Measurements from ENCODE around the gene PREX1. TPM values are rescaled to one million over a fixed set of nuclear protein-coding genes. Genes with fewer than 3 reads are reported as not detected.

The PREX1 gene
- total and polyA plus RNA-seq, 7 experiments from 2014 or later = 2.9 to 143 (median 48.6) TPM

DNA sequence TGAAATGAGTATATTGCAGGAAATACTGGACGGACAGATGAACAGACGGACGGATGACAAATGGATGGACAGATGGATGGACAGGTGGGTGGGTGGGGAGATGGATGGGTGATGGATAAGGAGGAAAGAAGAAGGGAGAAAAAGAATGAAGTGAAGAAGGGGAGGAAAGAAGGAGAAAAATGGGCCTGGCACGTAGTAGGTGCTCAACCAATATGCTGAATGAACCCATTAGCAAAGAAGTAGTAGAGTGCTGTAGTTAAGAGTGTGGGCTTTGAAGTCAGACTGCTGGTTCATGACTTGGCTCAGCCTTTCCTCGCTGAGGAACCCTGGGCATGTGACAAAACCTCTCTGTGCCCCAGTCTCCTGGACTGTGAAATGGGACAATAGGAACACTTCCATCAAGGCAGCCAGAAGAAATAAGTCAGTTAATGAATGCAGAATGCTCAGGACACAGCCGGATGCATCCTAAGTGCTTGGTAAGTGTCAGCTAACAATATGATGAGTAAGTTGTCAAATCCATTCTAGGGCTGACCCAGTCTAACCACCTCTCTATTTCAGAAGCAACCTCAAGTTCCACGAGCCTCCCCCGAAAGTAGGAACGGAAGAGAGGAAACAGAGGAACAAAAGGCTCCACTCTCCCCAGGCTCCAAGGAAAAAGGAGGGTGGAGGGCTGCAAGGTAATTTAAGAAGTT lies 37.9 kb downstream of the PREX1 start:
- Histone ChIP-seq H3K27me3 (ENCODE audit: control insufficient read depth in 2 of 2, insufficient read depth in 2 of 2, low read length in 2 of 2) (no peaks in the 10 kb centered on the region), H3K36me3 (ENCODE audit: control insufficient read depth in 2 of 3, insufficient read depth in 3 of 3, low read length in 3 of 3) (no peaks in the 10 kb centered on the region), H3K9me3 (ENCODE audit: control insufficient read depth in 2 of 3, low read length in 3 of 3) (no peaks in the 10 kb centered on the region), H3K27ac (ENCODE audit: low read depth, low read length) (no peak overlapping the region), H3K4me1 (ENCODE audit: control insufficient read depth in 2 of 2, insufficient read depth in 2 of 2, low read length in 2 of 2) (peaks cover 8 to 54% of the 10 kb centered on the region in 2 donors), H3K4me3 (ENCODE audit: low read length) (no peak overlapping the region)
- Mint-ChIP-seq H3K27ac (peak overlapping the region in 4 of 9 donors; percentile 8 to 51 (median 34)), H3K27me3 (no peaks in the 10 kb centered on the region), H3K4me3 (no peak overlapping the region), H3K4me1 (peaks cover 16 to 65% (median 41%) of the 10 kb centered on the region in 7 donors), H3K9me3 (peaks cover 0 to 1% (median 0%) of the 10 kb centered on the region in 11 donors), H3K36me3 (peaks cover 0 to 18% (median 6%) of the 10 kb centered on the region in 5 donors)
- ATAC-seq = no peak
- intact Hi-C loops (cut with micrococcal nuclease) = no loop called here
- no peak for DNase-seq
- ChIA-PET POLR2A (no interaction called here), CTCF (no interaction called here)

- Mint-ChIP-seq H3K9me3 (peaks cover 0 to 1% (median 0%) of the 10 kb centered on the region in 11 donors), H3K36me3 (peaks cover 0 to 18% (median 6%) of the 10 kb centered on the region in 5 donors), H3K27me3 (no peaks in the 10 kb centered on the region), H3K4me3 (no peak overlapping the region), H3K4me1 (peaks cover 16 to 69% (median 41%) of the 10 kb centered on the region in 7 donors), H3K27ac (peak overlapping the region in 1 of 9 donors; percentile 48)
- POLR2A ChIA-PET = no interaction called here
- intact Hi-C loops (cut with micrococcal nuclease) = no loop called here
- no peak for ATAC-seq
- Histone ChIP-seq H3K4me1 (ENCODE audit: control insufficient read depth in 2 of 2, insufficient read depth in 2 of 2, low read length in 2 of 2) (peaks cover 10 to 57% of the 10 kb centered on the region in 2 donors), H3K9me3 (ENCODE audit: control insufficient read depth in 2 of 3, low read length in 3 of 3) (no peaks in the 10 kb centered on the region), H3K36me3 (ENCODE audit: control insufficient read depth in 2 of 3, insufficient read depth in 3 of 3, low read length in 3 of 3) (no peaks in the 10 kb centered on the region), H3K27ac (ENCODE audit: low read depth, low read length) (no peak overlapping the region), H3K27me3 (ENCODE audit: control insufficient read depth in 2 of 2, insufficient read depth in 2 of 2, low read length in 2 of 2) (no peaks in the 10 kb centered on the region), H3K4me3 (ENCODE audit: low read length) (no peak overlapping the region)
- CTCF ChIA-PET = no interaction called here
- no peak for DNase-seq
Measured at GRCh38 chr20:48789185-48789668, 38.6 kb downstream of the PREX1 start.

GRCh38 chr20:48788486-48789072 lies 39.2 kb downstream of the PREX1 start:
- POLR2A ChIA-PET = no interaction called here

GRCh38 chr20:48787861-48788375 lies 39.9 kb downstream of the PREX1 start:
- Mint-ChIP-seq H3K36me3 (peaks cover 0 to 18% (median 6%) of the 10 kb centered on the region in 5 donors), H3K4me1 (peaks cover 16 to 64% (median 41%) of the 10 kb centered on the region in 7 donors), H3K27me3 (no peaks in the 10 kb centered on the region), H3K9me3 (peaks cover 0 to 1% (median 0%) of the 10 kb centered on the region in 11 donors), H3K4me3 (peak overlapping the region in 1 of 10 donors; percentile 16), H3K27ac (peak overlapping the region in 4 of 9 donors; percentile 20 to 75 (median 38))
- H3K36me3 ChIP-seq (ENCODE audit: control insufficient read depth in 2 of 3, insufficient read depth in 3 of 3, low read length in 3 of 3) = no peaks in the 10 kb centered on the region
- intact Hi-C loops (cut with micrococcal nuclease) = no loop called here
- peaks cover 16 to 65% of the 10 kb centered on the region in 2 donors for H3K4me1 ChIP-seq (ENCODE audit: control insufficient read depth in 2 of 2, insufficient read depth in 2 of 2, low read length in 2 of 2)
- CTCF ChIA-PET = no interaction called here
- ATAC-seq = peak; percentile 55
- H3K27me3 ChIP-seq (ENCODE audit: control insufficient read depth in 2 of 2, insufficient read depth in 2 of 2, low read length in 2 of 2) = no peaks in the 10 kb centered on the region
- POLR2A ChIA-PET = no interaction called here
- no peak overlapping the region for H3K4me3 ChIP-seq (ENCODE audit: low read length)
- no peaks in the 10 kb centered on the region for H3K9me3 ChIP-seq (ENCODE audit: control insufficient read depth in 2 of 3, low read length in 3 of 3)
- no peak for DNase-seq
- H3K27ac ChIP-seq (ENCODE audit: low read depth, low read length) = no peak overlapping the region

More at GRCh38 chr20:48788486-48789072, 39.2 kb downstream of the PREX1 start:
- ATAC-seq (peak; percentile 44), DNase-seq (no peak)
- no peaks in the 10 kb centered on the region for H3K9me3 ChIP-seq (ENCODE audit: control insufficient read depth in 2 of 3, low read length in 3 of 3)
- H3K9me3 Mint-ChIP-seq = peaks cover 0 to 1% (median 0%) of the 10 kb centered on the region in 11 donors
- no peak overlapping the region for H3K4me3 ChIP-seq (ENCODE audit: low read length)
- peaks cover 11 to 58% of the 10 kb centered on the region in 2 donors for H3K4me1 ChIP-seq (ENCODE audit: control insufficient read depth in 2 of 2, insufficient read depth in 2 of 2, low read length in 2 of 2)
- no peak overlapping the region for H3K27ac ChIP-seq (ENCODE audit: low read depth, low read length)
- H3K27ac Mint-ChIP-seq = peak overlapping the region in 1 of 9 donors; percentile 14
- no peak overlapping the region for H3K4me3 Mint-ChIP-seq
- peaks cover 0 to 18% (median 6%) of the 10 kb centered on the region in 5 donors for H3K36me3 Mint-ChIP-seq
- no peaks in the 10 kb centered on the region for H3K36me3 ChIP-seq (ENCODE audit: control insufficient read depth in 2 of 3, insufficient read depth in 3 of 3, low read length in 3 of 3)
- H3K27me3 Mint-ChIP-seq = no peaks in the 10 kb centered on the region
- no peaks in the 10 kb centered on the region for H3K27me3 ChIP-seq (ENCODE audit: control insufficient read depth in 2 of 2, insufficient read depth in 2 of 2, low read length in 2 of 2)
- intact Hi-C loops (cut with micrococcal nuclease) = no loop called here
- peaks cover 16 to 64% (median 41%) of the 10 kb centered on the region in 7 donors for H3K4me1 Mint-ChIP-seq
- CTCF ChIA-PET = no interaction called here

DNA sequence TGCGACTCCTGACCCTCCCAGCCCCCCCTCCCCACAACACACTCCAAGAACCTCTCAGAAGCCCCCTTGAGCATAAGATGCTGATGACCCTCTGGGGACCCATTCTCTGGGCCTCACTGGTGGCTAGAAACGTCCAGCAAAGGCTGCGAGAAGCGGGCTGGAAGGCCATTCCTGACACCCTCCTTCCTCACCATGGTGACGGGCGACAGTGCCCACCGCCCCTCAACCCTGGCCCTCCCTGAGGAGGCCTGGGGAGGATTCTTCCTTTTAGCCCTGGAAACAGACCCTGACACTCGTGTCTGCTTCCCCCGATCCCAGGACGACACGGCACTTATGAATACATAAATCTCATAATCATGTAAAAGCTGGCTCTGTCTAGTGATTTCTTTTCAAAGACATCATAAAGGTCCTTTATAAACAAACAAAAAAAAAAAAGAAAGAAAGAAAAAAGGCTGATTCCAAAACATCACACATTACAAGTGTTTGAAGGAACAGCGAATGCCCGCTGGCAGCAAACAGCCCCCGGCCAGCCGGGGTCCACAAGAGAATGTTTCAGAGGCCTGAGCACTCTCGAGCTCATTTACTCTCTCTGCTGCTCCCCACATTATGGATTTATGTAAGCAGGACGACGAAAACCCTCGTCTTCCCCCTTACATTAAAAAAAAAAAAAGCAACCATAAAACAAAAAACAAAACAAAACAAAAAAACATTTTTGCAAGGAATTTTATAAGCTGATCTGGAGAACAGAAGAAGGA lies 40.7 kb downstream of the PREX1 start:
- no peak overlapping the region for H3K4me3 Mint-ChIP-seq
- CTCF ChIA-PET = no interaction called here
- no peak for ATAC-seq

GRCh38 chr20:48785801-48786200 lies 42.0 kb downstream of the PREX1 start:
- Mint-ChIP-seq H3K9me3 (peaks cover 0 to 1% (median 0%) of the 10 kb centered on the region in 11 donors), H3K4me3 (no peak overlapping the region), H3K4me1 (peaks cover 16 to 65% (median 41%) of the 10 kb centered on the region in 7 donors), H3K27me3 (no peaks in the 10 kb centered on the region), H3K27ac (no peak overlapping the region), H3K36me3 (peaks cover 0 to 17% (median 6%) of the 10 kb centered on the region in 5 donors)
- H3K36me3 ChIP-seq (ENCODE audit: control insufficient read depth in 2 of 3, insufficient read depth in 3 of 3, low read length in 3 of 3) = no peaks in the 10 kb centered on the region
- CTCF ChIA-PET = no interaction called here
- H3K27ac ChIP-seq (ENCODE audit: low read depth, low read length) = no peak overlapping the region
- H3K9me3 ChIP-seq (ENCODE audit: control insufficient read depth in 2 of 3, low read length in 3 of 3) = no peaks in the 10 kb centered on the region
- H3K4me1 ChIP-seq (ENCODE audit: control insufficient read depth in 2 of 2, insufficient read depth in 2 of 2, low read length in 2 of 2) = peaks cover 19 to 74% of the 10 kb centered on the region in 2 donors
- DNase-seq (no peak), ATAC-seq (no peak)
- intact Hi-C loops (cut with micrococcal nuclease) = no loop called here
- no peak overlapping the region for H3K4me3 ChIP-seq (ENCODE audit: low read length)
- H3K27me3 ChIP-seq (ENCODE audit: control insufficient read depth in 2 of 2, insufficient read depth in 2 of 2, low read length in 2 of 2) = no peaks in the 10 kb centered on the region
- POLR2A ChIA-PET = no interaction called here

More for the DNA sequence above, 40.7 kb downstream of the PREX1 start:
- intact Hi-C loops (cut with micrococcal nuclease) = no loop called here
- POLR2A ChIA-PET = no interaction called here
- H3K4me1 Mint-ChIP-seq = peaks cover 16 to 64% (median 41%) of the 10 kb centered on the region in 7 donors
- DNase-seq = no peak
- Histone ChIP-seq H3K36me3 (ENCODE audit: control insufficient read depth in 2 of 3, insufficient read depth in 3 of 3, low read length in 3 of 3) (no peaks in the 10 kb centered on the region), H3K4me3 (ENCODE audit: low read length) (no peak overlapping the region), H3K9me3 (ENCODE audit: control insufficient read depth in 2 of 3, low read length in 3 of 3) (no peaks in the 10 kb centered on the region), H3K4me1 (ENCODE audit: control insufficient read depth in 2 of 2, insufficient read depth in 2 of 2, low read length in 2 of 2) (peaks cover 19 to 72% of the 10 kb centered on the region in 2 donors), H3K27me3 (ENCODE audit: control insufficient read depth in 2 of 2, insufficient read depth in 2 of 2, low read length in 2 of 2) (no peaks in the 10 kb centered on the region), H3K27ac (ENCODE audit: low read depth, low read length) (no peak overlapping the region)
- H3K27ac Mint-ChIP-seq = peak overlapping the region in 2 of 9 donors; percentile 51 to 75
- H3K36me3 Mint-ChIP-seq = peaks cover 0 to 12% (median 6%) of the 10 kb centered on the region in 5 donors
- H3K9me3 Mint-ChIP-seq = peaks cover 0 to 1% (median 0%) of the 10 kb centered on the region in 11 donors
- H3K27me3 Mint-ChIP-seq = no peaks in the 10 kb centered on the region
